HEK293T (cell line): Measurements from ENCODE around the gene ALAS2.

ENCODE experiments used
- ARNT ChIP-seq: fragments of 450-650 bp; IDR thresholded peaks from 2 replicates; pipeline ENCODE4 v1.6.1; 2017; ENCODE audit warnings: mild to moderate bottlenecking
- CTBP1 ChIP-seq: fragments of 450-650 bp; IDR thresholded peaks from 2 replicates; pipeline ENCODE4 v1.6.1; 2016; ENCODE audit warnings: borderline replicate concordance
- ELF4 ChIP-seq: fragments of 450-650 bp; IDR thresholded peaks from 2 replicates; pipeline ENCODE4 v1.6.1; 2017; ENCODE audit warnings: antibody characterized with exemption
- ZNF384 ChIP-seq: fragments of 450-650 bp; IDR thresholded peaks from 2 replicates; pipeline ENCODE4 v1.6.1; 2016

- no peak for TF ChIP-seq ARNT
- no peak for TF ChIP-seq ZNF384
- TF ChIP-seq CTBP1, result no peak
- no peak for TF ChIP-seq ELF4
These were observed 50.4 kb downstream of the ALAS2 start for GRCh38 chrX:54980334-54980733.
